G401 (cell line): ENCODE data around the gene BMP6. TPM values are rescaled to one million over a fixed set of nuclear protein-coding genes. Genes with fewer than 3 reads are reported as not detected.
"Not testable (repeated sequence)": the region's sequence is repeated elsewhere in the genome, so short reads cannot be mapped to it uniquely, and the experiment has no call there.

Experiments used
- DNase-seq: peaks from one replicate; pipeline ENCODE4 v3.0.0-alpha.2; 2015; ENCODE audit warnings: low spot score
- in situ Hi-C: cut with HindIII; loops from 2 replicates; pipeline ENCODE4 v1.10.0; 2016; ENCODE audit warnings: low sequenced_read_pairs, mixed read lengths
- total RNA-seq: library from RNA; depleted of rRNA; stranded (reverse); fragments of >200 nt; shearing (Covaris generic); gene quantifications from 2 replicates; pipeline ENCODE4 v1.2.3, GENCODE V29; 2014

Gene BMP6
- total RNA-seq, 1 experiment from 2014 or later: 13.4 TPM

DNA sequence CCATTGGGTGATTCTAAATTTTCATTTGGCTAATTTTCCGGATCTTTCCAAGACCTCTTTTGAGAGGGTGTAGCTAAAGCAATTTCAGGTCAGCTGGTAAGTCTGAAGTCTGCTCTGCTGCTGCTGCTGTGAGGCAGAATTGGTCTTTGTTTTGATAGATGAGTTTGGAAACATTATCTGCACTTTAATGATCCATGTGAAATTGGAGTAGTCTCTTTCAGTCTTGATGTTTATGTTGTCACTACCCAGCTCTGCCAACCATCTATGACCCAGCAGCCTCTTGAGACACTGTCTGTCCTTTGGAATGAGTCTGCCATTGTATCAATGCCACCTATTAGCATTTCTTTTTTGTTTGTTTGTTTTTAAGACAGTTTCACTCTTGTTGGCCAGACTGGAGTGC, 140.6 kb downstream of the BMP6 start:
- no peak for DNase-seq
- in situ Hi-C loops: no loop called here

DNA sequence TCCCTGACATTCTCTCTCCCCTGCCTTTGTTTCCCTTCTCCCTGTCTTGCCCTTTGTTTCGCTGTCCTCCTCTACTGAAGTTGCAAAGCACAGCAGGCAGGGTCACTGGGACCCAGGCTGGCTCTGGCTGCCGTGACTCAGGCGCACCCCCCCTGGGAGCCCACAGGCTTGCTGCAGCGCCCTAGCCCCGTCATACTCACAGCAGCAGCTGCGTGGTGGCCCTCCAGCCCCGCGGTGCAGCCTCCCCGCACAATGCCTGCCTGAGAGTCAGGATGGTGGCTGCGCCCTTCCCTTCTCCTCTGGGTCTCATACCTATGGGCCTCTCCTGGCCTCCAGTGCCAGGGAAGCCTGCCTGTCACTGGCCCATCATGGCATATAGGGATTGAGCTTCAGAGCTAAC, 143.0 kb downstream of the BMP6 start:
- DNase-seq: no peak
- in situ Hi-C loops: no loop called here

DNA sequence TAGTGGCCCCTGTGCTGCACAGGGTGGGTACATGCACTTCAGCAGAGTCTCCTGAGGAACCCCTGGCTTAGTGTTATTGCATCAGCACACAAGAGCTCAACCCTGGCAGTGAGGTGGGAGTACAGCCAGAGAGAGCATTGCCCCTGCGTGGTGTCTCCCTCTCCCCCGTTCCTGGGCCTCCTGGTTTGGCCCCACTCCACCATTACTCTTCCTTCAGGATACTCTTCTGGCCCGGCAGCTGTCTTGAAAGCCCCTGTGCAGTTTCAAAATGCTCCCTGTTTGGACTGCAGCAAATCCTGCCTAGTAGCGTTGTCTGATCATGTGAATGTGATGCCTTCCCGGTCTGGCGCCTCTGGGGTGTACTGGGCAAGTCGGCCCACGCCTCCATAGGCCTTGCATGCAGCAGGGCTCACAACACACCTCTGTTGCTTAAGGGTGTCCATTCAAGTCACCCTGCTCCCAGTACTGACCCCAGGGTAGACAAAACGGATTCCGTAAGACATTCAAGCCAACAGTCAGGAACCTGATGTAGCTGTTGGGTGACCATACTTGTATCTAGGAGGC, 152.6 kb downstream of the BMP6 start:
- in situ Hi-C loops: no loop called here
- DNase-seq: no peak

DNA sequence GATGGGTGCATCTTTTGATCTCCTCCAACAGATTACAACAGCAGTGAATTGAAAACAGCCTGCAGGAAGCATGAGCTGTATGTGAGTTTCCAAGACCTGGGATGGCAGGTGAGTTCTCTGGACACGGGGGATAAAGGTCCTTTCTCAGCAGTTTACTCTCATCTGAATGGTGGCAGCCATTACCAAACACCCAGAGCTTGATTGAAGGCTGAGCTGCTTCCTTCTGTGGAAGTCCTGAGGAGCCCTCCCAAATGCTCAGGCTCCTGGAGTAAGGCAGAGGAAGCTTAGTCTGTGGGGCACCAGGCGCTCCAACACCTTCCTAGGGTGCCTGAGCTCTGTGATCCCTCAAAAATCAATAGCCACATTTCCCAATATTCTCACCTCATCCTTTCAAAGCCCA, 153.1 kb downstream of the BMP6 start:
- in situ Hi-C loops: no loop called here
- DNase-seq: no peak

DNA sequence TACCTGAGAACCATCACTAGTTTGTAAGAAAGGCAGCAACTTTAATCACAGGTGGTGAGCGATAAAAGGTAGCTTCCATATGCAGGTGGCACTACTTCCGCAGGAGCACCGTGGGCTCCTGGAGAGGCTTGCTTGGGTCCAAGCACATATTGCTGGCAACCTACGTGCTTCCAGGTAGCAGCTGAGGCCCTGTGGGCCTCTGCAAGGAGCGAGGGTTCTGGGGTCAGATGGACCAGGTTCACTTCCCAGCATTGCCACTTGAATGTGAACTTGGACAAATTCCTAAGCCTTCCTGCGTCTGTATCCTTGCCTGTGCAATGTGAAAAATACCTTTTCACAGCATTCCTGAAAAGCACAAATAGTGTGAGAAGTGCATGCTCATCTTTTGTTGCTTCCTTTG, 153.7 kb downstream of the BMP6 start:
- DNase-seq: no peak
- in situ Hi-C loops: no loop called here

DNA sequence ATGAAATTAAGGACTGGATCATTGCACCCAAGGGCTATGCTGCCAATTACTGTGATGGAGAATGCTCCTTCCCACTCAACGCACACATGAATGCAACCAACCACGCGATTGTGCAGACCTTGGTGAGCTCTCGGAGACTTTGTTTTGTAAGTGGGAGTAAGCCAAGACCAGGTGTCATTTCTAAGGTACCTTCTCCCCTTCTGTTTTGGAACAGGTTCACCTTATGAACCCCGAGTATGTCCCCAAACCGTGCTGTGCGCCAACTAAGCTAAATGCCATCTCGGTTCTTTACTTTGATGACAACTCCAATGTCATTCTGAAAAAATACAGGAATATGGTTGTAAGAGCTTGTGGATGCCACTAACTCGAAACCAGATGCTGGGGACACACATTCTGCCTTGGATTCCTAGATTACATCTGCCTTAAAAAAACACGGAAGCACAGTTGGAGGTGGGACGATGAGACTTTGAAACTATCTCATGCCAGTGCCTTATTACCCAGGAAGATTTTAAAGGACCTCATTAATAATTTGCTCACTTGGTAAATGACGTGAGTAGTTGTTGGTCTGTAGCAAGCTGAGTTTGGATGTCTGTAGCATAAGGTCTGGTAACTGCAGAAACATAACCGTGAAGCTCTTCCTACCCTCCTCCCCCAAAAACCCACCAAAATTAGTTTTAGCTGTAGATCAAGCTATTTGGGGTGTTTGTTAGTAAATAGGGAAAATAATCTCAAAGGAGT, 154.2 kb downstream of the BMP6 start:
- in situ Hi-C loops: no loop called here
- DNase-seq: no peak

DNA sequence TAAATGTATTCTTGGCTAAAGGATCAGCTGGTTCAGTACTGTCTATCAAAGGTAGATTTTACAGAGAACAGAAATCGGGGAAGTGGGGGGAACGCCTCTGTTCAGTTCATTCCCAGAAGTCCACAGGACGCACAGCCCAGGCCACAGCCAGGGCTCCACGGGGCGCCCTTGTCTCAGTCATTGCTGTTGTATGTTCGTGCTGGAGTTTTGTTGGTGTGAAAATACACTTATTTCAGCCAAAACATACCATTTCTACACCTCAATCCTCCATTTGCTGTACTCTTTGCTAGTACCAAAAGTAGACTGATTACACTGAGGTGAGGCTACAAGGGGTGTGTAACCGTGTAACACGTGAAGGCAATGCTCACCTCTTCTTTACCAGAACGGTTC, 154.8 kb downstream of the BMP6 start:
- in situ Hi-C loops: no loop called here
- DNase-seq: no peak

DNA sequence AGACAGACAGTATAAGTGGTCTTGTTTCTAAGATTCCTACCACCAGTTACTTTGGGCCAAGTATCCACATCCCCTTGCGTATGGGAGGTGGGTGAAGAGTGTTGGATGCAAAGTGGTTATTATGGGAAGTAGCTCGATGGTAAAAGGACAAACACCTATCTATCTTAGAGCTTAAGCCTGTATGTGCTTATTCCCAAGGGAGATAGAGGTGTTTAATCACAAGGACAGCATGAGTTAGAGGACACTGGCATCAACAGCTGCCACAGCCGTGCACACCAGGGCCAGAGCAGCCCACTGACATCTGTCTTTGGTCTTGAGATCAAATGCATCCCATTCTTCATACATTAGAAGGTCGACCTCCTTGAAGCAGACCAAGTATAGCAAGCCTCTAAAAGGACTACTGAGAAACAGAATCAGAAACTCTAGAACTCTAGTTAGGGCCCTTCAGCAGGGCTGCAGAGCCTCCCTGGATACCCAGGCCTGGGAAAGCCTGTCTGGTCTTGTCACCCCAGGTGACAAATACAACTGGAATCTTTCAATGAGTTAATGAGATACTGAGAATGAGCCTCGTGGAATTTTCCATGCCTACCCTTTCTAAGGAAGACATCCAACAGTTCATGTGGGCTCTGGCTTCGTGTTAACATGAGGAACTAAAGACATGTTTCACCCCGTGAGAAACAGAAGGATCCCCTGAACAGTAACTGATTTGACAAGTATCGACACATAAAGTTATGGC, 156.0 kb downstream of the BMP6 start:
- in situ Hi-C loops: no loop called here

DNA sequence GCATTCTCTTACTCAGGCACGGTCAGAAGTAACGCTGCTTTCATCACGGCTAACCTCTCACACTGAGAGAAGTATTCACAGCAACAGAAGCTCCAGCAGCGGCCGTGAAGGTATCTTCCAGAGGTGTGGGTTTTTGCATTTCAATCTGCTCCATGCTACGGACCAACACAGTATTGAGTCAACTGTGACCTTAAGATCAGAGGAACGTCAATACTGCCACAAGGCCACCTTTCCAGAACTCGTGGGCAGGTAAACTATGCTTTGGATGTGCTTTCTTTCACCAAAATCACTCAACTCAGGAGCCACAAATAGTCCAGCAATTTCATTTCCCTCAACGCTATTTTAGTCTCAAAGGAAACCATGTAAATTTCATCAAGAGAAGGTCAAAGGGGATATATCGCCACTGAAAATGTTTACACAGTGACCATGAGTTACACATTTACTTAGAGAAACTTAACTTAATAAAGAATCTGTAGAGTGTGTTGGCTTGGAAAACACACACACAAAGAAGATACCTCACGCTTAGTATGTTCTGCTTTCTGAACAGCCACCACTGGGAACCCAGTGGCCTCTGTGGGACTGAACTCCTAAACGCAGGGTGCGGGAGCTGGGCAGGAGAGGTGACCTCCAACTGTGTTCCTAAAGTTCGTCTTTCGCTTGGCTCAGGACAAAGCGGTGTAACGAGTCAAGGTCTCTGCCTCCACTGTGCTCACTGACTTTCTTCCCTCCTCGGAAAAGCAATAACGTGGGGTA, 156.8 kb downstream of the BMP6 start:
- DNase-seq: no peak
- in situ Hi-C loops: no loop called here

More for the DNA sequence above, 156.0 kb downstream of the BMP6 start:
- DNase-seq: no peak

DNA sequence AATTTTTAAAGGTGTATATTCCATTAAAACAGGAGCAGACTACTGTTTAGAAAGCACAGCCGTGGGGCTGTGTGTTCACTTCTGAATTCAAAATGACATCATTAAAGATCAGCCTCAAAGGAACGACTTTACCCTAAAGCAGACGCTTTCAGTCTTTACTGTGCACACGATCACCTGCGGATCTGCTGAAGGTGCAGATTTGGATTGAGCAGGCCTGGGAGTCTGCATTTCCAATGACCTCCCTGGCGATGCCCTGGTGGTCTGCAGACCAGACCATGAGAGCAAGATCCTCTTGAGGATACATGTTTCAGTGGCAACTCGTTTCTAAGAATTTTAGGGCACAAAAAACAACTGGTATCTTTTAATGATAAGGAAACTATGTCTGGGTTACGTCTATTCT, 157.5 kb downstream of the BMP6 start:
- no peak for DNase-seq
- in situ Hi-C loops: no loop called here

DNA sequence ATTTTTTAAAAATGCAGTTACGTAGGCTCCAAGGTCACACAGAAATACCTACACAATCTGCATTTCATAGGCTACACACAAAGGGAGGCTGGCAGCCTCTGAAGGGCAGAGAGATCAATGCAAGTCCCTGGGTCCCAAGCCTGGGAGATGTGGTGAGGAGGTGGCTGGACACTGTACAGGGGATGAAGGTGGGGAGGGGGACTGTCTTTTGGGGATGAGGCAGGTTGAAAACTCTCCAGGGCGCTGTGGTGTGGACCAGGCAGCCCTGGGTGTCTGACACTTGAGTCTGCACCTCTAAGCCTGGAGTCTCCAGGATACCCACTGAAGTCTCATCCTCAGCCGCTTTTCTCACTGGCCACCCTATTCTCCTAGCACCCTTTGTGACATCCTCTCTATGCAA, 160.2 kb downstream of the BMP6 start:
- no peak for DNase-seq
- in situ Hi-C loops: no loop called here

DNA sequence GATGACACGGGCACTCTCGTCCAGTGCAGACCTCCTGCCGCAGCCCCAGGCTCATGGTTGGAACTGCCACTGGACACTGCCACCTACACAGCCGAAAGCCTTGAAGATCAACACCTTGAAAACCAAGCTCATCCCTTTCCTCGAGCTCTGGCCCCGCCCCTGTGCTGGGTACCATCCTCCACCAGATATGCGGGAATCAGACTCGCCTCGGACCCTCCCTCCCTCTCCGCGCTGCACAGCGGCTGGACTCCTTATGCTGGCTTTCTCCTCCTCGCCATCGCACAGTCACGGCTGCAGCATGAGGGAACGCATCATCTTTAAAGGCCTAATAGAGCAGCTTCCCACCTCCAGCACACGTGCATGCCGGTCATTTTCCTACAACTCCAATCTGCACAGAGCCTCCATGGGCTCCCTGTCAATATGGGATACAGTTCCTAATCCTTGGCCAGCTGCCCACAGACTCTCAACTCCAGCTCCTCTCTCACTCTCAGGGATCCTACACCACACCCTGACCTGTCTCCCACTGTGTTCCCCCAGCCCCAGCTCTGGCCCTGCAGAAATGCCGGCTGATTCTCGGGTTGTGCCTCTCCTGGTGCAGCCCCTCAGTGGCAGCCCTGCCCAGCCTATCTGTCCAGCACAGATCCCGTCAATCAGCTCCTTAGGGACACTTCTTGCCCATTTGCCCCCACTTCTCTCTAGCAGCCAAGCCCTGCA, 161.5 kb downstream of the BMP6 start:
- in situ Hi-C loops: no loop called here
- DNase-seq: no peak

DNA sequence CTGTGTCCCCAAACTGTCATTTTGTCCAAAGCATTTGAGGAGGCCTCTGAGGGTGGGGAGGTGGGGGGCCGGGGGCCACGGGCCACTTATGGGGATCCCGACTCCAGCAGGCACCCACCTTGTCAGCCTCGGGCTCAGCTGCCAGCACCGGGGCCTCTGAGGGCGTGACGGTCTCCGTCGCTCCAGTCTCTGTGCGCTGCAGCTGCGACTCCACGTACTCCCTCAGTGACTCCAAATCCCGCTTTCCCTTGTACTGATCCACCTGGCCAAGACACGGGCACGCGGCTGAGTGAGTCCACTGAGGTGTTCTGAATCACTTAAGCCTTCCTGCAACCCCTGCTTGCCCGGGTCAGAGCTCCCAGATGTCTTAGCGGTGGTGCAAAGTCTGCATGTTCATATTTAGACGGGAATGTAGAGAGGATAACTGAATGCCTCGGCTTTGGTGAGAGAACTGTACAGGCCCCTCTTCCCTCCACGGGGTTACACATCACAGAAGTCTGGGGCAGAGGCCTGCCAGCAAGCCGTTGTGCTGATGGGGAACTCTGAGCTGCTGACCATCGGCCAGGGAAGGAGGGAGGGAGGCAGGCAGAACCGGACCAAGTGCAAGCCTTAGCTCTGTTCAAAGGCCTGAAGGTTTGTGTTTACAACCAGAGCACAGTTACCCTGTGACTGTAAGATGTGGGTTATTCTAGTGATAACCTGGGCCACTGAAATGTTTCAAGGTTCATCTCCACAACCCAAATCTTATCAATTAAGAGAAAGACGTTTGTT, 162.9 kb downstream of the BMP6 start:
- in situ Hi-C loops: no loop called here
- no peak for DNase-seq

DNA sequence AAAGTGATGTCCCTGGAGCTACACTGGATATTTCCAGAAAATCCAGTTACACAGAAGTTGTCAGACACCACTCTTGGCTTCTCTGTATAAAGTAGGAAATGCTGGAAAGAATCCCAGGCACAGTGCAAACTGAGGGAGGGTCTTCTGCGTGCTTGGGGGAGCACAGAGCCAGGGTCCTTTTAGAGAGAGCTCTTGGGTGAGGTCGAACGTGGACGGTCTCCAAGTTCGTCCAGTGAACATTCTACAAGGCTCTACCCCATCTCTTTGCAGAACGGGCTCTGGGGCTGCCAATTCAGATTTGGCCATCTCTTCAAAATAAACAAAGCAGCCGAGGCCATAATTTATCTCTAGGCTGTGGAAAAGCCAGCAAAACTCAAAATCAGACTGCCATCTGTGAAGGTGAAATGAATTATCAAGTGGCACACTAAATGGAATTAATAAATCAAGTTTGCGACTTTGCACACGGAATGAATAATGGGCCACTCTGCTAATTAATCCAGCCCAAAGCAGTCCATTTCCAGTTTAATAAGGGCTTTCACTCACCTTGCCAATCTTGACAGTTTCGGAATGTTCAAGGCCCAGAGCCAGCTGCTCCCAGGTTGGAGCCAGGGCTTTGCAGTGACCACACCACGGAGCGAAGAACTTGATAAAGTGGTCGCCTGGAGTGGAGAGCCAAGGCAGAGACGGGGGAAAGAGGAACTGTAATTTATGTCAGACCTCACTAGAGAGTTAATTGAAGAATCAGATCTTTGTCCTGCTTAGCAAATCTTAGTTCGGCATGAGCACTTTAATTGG, 165.4 kb downstream of the BMP6 start:
- in situ Hi-C loops: no loop called here
- no peak for DNase-seq

DNA sequence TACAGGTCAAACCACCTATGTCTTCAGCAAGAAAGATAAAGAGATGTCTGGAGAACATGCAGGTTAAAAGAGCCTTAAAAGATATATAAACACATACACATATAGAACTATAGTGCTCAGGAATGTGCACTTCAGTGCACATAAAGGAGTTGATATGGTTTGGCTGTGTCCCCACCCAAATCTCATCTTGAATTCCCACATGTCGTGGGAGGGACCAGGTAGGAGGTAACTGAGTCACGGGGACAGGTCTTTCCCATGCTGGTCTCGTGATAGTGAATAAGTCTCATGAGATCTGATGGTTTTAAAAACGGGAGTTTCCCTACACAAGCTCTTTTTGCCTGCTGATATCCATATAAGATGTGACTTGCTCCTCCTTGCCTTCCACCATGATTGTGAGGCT, 166.5 kb downstream of the BMP6 start:
- DNase-seq, in situ Hi-C loops: not testable (repeated sequence)

DNA sequence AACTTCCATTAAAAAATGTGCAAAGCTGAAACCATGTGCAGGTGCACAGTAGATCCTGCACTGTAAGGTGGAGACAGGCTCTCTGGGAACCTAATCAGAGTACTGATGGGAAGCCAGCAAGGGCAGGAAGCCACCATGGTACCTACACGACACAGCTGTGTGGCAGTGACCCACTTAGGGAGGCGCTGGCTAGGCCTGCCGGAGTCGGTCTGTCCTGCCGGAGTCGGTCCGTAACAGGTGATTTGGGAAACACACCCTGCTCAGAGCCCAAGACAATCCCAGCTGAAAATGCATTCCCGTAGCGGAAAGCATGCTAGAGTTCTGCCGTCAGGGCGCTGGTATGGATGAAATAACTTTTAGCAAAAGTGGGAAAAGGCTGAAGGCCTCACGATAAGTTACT, 167.4 kb downstream of the BMP6 start:
- DNase-seq: no peak
- in situ Hi-C loops: no loop called here

DNA sequence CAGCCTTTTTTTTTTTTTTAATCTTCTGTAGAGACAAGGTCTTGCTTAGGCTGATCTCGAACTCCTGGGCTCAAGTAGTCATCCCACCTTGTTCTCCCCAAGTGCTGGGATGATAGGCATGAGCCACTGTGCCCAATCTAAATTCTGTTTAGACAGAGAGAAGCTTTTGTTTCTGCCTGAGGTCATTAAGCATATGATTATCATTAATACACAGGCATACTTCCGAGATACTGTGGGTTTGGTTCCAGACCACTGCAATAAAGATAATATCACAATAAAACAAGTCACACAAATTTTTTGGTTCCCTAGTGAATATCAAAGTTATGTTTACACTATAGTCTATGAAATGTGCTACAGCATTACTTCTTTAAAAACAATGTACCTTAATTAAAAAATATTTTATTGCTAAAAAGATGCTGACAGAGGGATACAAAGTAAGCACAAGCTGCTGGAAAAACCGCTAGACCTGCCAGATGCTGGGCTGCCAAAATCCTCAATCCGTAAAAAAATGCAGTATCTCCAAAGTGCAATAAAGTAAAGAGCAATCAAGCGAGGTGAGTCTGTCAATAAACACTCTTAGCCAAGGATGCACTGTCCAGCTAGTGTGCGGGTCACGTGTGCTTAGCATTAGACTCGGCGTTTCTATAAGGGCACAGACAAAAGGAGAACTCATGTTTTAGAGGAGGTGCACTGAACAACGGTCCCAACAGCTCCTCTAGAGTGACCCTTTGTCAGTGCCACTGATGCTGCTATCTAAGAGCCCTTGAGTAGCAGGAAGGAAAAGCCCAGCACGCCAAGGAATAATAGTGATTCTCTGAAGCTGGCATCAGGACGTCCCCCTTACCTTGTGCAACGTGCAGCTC, 168.6 kb downstream of the BMP6 start:
- in situ Hi-C loops: no loop called here

More for the DNA sequence above, 168.6 kb downstream of the BMP6 start:
- DNase-seq: no peak
